GM23338 (cell line): ENCODE data around the gene C1orf52.

ENCODE experiments used
- CREB1 ChIP-seq: fragments of 250-450 bp; sonication (Bioruptor Pico); IDR thresholded peaks from 2 replicates; pipeline ENCODE4 v1.5.0; 2020; ENCODE audit warnings: low read depth, mild to moderate bottlenecking, moderate library complexity
- CTCF ChIP-seq, 2 experiments: fragments of 200-600 bp in 1 of 2; sonication (generic) in 1 of 2; conservative IDR thresholded peaks; 2 replicates each; pipeline versions ENCODE4 v1.5.1 to v1.6.1; 2016 to 2017; ENCODE audit warnings: antibody characterized with exemption in 2 of 2, low read depth in 2 of 2, mild to moderate bottlenecking in 2 of 2, moderate library complexity in 1 of 2
- EZH2 ChIP-seq: fragments of 200-600 bp; sonication (generic); IDR thresholded peaks from one replicate; pipeline ENCODE4 v1.8.0; 2017; ENCODE audit warnings: antibody characterized with exemption, mild to moderate bottlenecking, low read depth; ENCODE audit not compliant: unreplicated experiment
- EZH2phosphoT487 ChIP-seq: fragments of 200-600 bp; sonication (generic); IDR thresholded peaks from one replicate; pipeline ENCODE4 v1.8.1; 2018; ENCODE audit warnings: antibody characterized with exemption; ENCODE audit not compliant: unreplicated experiment
- JUNB ChIP-seq: IDR thresholded peaks from one replicate; pipeline ENCODE4 v1.6.1; 2016; ENCODE audit warnings: antibody characterized with exemption; ENCODE audit not compliant: unreplicated experiment
- POLR2AphosphoS5 ChIP-seq: IDR thresholded peaks from 2 replicates; pipeline ENCODE4 v1.6.1; 2016; ENCODE audit warnings: antibody characterized with exemption, low read depth
- STAT1 ChIP-seq: IDR thresholded peaks from one replicate; pipeline ENCODE4 v1.6.1; 2016; ENCODE audit warnings: antibody characterized with exemption; ENCODE audit not compliant: unreplicated experiment
- TF ChIP-seq, protein P1 (sequence below): IDR thresholded peaks from one replicate; pipeline ENCODE4 v1.6.1; 2018; ENCODE audit warnings: antibody characterized with exemption; ENCODE audit not compliant: unreplicated experiment
- TF ChIP-seq, protein P2 (sequence below): IDR thresholded peaks from 2 replicates; pipeline ENCODE4 v1.6.1; 2016; ENCODE audit warnings: antibody characterized with exemption

- TF ChIP-seq CTCF (conservative IDR thresholded peaks at IDR 0.05; ENCODE audit: low read depth in 2 of 2) (no peak), POLR2AphosphoS5 (no peak), EZH2 (no peak), JUNB (no peak), EZH2phosphoT487 (no peak), STAT1 (no peak), CREB1 (CRISPR knock-in tag) (no peak)
- TF ChIP-seq, protein P1, sequence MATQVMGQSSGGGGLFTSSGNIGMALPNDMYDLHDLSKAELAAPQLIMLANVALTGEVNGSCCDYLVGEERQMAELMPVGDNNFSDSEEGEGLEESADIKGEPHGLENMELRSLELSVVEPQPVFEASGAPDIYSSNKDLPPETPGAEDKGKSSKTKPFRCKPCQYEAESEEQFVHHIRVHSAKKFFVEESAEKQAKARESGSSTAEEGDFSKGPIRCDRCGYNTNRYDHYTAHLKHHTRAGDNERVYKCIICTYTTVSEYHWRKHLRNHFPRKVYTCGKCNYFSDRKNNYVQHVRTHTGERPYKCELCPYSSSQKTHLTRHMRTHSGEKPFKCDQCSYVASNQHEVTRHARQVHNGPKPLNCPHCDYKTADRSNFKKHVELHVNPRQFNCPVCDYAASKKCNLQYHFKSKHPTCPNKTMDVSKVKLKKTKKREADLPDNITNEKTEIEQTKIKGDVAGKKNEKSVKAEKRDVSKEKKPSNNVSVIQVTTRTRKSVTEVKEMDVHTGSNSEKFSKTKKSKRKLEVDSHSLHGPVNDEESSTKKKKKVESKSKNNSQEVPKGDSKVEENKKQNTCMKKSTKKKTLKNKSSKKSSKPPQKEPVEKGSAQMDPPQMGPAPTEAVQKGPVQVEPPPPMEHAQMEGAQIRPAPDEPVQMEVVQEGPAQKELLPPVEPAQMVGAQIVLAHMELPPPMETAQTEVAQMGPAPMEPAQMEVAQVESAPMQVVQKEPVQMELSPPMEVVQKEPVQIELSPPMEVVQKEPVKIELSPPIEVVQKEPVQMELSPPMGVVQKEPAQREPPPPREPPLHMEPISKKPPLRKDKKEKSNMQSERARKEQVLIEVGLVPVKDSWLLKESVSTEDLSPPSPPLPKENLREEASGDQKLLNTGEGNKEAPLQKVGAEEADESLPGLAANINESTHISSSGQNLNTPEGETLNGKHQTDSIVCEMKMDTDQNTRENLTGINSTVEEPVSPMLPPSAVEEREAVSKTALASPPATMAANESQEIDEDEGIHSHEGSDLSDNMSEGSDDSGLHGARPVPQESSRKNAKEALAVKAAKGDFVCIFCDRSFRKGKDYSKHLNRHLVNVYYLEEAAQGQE = no peak
- TF ChIP-seq, protein P2, sequence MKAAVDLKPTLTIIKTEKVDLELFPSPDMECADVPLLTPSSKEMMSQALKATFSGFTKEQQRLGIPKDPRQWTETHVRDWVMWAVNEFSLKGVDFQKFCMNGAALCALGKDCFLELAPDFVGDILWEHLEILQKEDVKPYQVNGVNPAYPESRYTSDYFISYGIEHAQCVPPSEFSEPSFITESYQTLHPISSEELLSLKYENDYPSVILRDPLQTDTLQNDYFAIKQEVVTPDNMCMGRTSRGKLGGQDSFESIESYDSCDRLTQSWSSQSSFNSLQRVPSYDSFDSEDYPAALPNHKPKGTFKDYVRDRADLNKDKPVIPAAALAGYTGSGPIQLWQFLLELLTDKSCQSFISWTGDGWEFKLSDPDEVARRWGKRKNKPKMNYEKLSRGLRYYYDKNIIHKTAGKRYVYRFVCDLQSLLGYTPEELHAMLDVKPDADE = no peak
Observed at GRCh38 chr1:85303440-85304162, 44.1 kb upstream of the C1orf52 start.
